GM21825 (cell line): ENCODE measurements around the gene ARPC2.
"Not testable (repeated sequence)": the region's sequence is repeated elsewhere in the genome, so short reads cannot be mapped to it uniquely, and the experiment has no call there.

Experiments used
- ATAC-seq: cut with Tn5 transposase; IDR thresholded peaks from one replicate; pipeline ENCODE4 v1.9.1; 2021; ENCODE audit warnings: mild to moderate bottlenecking, moderate library complexity; ENCODE audit not compliant: unreplicated experiment

The ARPC2 gene

GRCh38 chr2:218216674-218217359, at the start of gene ARPC2:
Gene ARPC2 (plus strand): TSS chr2:218217189. CDS start chr2:218217471, 282 bp downstream.
- ATAC-seq = peak; percentile 63

GRCh38 chr2:218168016-218168415, 49.0 kb upstream of the ARPC2 start:
- no peak for ATAC-seq

- peak; percentile 68 for ATAC-seq
Observed at GRCh38 chr2:218168635-218169462, 48.1 kb upstream of the ARPC2 start.

- no peak for ATAC-seq
Observed at GRCh38 chr2:218169757-218170546, 47.0 kb upstream of the ARPC2 start.

GRCh38 chr2:218171744-218172143, 45.2 kb upstream of the ARPC2 start:
- ATAC-seq = not testable (repeated sequence)

- ATAC-seq = no peak
Observed at GRCh38 chr2:218172845-218173244, 44.1 kb upstream of the ARPC2 start.

GRCh38 chr2:218179782-218180181, 37.2 kb upstream of the ARPC2 start:
- no peak for ATAC-seq

GRCh38 chr2:218180467-218181114, 36.4 kb upstream of the ARPC2 start:
- no peak for ATAC-seq

GRCh38 chr2:218184331-218184730, 32.7 kb upstream of the ARPC2 start:
- ATAC-seq = no peak

GRCh38 chr2:218186355-218186766, 30.6 kb upstream of the ARPC2 start:
- ATAC-seq = no peak

- no peak for ATAC-seq
Observed at GRCh38 chr2:218186876-218187275, 30.1 kb upstream of the ARPC2 start.

- ATAC-seq = no peak
Observed at GRCh38 chr2:218187296-218188015, 29.5 kb upstream of the ARPC2 start.

GRCh38 chr2:218188528-218188927, 28.5 kb upstream of the ARPC2 start:
- ATAC-seq = no peak

- ATAC-seq = no peak
Observed at GRCh38 chr2:218192902-218193430, 24.0 kb upstream of the ARPC2 start.

- ATAC-seq = no peak
Observed at GRCh38 chr2:218193701-218194100, 23.3 kb upstream of the ARPC2 start.

GRCh38 chr2:218194880-218195279, 22.1 kb upstream of the ARPC2 start:
- ATAC-seq = no peak

- ATAC-seq = no peak
Observed at GRCh38 chr2:218196974-218197373, 20.0 kb upstream of the ARPC2 start.

- ATAC-seq = no peak
Observed at GRCh38 chr2:218202266-218202665, 14.7 kb upstream of the ARPC2 start.

- no peak for ATAC-seq
Observed at GRCh38 chr2:218209078-218209477, 7.9 kb upstream of the ARPC2 start.

GRCh38 chr2:218214116-218214515, 2.9 kb upstream of the ARPC2 start:
- ATAC-seq = no peak
